Posterior cingulate gyrus (tissue), 11 donors: Measurements from ENCODE around the gene DAB2.
"Not testable (repeated sequence)": the region's sequence is repeated elsewhere in the genome, so short reads cannot be mapped to it uniquely, and the experiment has no call there.

Experiments
- DNase-seq, 10 donors: peaks; one replicate each; pipeline versions ENCODE4 v3.0.0 to v3.0.0-alpha.2; 2020 to 2021; ENCODE audit warnings: mixed read lengths in 3 of 10
- intact Hi-C: fragments of 100-400 bp; cut with DNase I; formaldehyde crosslinking; loops from one replicate; pipeline ENCODE4 v1.15.1; 2023

DAB2 gene

DNA sequence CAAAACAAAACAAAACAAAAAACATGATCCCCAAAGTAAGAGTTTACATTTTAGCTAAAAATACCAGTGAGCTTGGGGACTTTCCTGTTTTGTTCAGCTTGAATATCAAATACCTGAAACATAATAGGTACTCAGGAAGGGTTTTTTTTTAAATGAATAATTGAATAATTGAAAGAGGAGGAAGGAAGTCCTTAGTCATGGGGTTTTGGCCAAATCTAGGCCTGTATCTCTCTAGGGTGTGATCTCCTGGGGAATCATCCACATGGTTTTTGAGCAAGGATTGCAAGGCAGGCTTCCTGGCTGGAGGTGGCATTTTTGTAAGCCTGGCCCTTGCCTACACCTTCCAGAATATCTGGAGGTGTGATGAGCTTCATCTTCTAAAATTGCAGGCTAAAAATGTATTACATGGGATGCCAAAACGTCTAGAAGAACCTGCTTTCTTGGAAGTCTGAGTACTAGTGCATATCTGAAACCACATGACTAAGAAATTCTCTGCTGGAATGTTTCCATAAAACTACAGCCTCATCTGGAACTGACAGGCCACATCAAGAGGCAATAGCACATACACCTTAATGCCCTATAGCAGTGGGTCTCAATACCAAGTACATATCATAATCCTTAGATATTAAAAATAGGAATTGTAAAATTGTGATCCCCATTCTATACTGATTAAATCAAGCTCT, 70.9 kb downstream of the DAB2 start:
- DNase-seq = no peak
- intact Hi-C loops = no loop called here

DNA sequence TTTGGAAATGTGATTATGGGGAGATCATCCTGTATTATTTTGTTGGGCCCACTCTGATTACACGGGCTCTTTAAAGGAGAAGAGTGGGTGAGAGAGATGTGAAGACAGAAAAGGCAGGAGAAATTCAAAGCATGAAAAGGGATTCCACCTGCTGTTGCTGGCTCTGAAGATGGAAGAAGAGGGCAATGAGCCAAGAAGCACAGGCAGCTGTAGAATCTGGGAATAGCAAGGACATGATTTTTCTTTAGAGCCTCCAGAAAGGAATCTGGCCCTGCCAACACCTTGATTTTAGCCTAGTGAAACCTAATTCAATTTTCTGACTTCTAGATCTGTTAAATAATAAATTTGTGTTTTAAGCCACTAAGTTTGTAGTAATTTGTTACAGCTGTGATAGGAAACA, 71.8 kb downstream of the DAB2 start:
- intact Hi-C loops = no loop called here
- DNase-seq = no peak

GRCh38 chr5:39352170-39352569, 72.6 kb downstream of the DAB2 start:
- intact Hi-C loops = no loop called here

DNA sequence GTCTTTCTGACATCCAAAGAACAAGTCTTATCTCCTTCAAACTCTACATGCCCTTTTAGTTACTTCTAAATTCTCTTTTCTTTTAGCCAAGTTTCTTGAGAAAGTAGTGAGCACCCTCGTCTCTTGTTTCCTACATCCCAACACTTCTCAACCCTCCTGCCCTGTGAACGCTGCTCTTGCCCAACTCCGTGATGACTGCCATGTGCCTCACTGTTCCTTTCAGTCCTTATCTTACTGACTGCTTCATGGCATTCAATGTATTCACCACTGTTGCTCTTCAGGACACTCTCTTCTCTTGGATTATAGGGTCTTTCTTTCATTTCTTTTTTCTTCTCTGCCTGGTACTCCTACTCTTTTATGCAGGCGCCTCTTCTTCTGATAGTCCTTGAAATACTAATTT, 75.3 kb downstream of the DAB2 start:
- intact Hi-C loops = no loop called here
- DNase-seq = no peak

More at GRCh38 chr5:39352170-39352569, 72.6 kb downstream of the DAB2 start:
- no peak for DNase-seq

- DNase-seq = no peak
- intact Hi-C loops = no loop called here
Measured at GRCh38 chr5:39342460-39342859, 82.3 kb downstream of the DAB2 start.

DNA sequence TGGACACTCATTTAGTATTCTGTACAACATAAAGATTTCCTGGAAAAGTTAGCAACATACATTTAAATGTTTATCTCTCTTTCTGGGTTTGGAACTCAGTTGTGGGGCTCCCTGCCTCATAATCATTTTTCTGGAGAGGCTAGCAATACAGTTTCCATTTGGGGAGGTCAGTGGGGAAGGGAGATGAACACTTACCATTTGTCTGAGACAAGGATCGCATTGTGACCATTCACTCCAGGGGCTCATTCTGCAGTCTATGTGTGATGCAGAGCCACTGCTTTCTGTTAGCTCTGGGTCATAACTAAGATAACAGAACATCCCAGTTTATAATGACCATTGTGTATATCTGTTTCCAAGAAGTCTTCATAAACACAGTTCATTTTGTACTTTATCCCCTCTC, 82.9 kb downstream of the DAB2 start:
- intact Hi-C loops = no loop called here
- DNase-seq = no peak

GRCh38 chr5:39340506-39340905, 84.3 kb downstream of the DAB2 start:
- intact Hi-C loops = no loop called here
- DNase-seq = no peak

DNA sequence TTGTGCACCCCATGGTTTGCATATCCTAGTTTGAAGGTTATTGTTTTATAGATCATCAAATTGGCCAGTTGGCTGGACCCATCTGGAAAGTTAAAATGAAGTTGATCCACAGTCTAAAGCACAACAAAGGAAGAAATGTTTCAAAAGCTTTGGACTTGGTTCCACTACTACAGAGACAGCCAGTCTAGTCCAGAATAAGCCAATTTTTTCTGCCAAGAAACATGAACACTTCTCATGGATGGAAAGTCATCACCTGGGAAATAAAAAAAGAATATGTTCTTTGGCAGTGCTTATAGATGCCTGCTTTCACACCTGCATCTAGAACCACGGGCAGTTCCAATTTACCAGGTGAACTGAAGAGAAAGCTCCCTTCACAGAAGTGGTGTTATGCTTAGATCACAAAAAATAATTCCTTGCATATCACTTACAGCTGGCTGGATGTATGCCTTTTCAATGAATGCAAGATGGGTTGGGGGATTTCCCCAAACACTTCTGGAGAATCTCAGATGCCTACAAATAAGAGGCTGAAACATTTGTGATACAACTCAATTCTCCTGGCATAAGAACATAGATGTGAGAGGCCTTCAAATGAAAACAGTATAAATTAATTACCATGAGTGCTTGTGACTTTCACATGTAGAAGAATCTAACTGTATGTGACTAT, 87.4 kb downstream of the DAB2 start:
- intact Hi-C loops = no loop called here
- DNase-seq = no peak

DNA sequence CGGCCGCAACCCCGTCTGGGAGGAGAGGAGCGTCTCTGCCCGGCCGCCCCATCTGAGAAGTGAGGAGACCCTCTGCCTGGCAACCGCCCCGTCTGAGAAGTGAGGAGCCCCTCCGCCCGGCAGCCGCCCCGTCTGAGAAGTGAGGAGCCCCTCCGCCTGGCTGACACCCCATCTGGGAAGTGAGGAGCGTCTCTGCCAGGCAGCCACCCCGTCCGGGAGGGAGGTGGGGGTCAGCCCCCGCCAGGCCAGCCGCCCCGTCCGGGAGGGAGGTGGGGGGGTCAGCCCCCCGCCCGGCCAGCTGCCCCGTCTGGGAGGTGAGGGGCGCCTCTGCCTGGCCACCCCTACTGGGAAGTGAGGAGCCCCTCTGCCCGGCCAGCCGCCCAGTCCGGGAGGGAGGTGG, 90.5 kb downstream of the DAB2 start:
- intact Hi-C loops = not testable (repeated sequence)
- peak in 1 of 10 donors; percentile 51 for DNase-seq

DNA sequence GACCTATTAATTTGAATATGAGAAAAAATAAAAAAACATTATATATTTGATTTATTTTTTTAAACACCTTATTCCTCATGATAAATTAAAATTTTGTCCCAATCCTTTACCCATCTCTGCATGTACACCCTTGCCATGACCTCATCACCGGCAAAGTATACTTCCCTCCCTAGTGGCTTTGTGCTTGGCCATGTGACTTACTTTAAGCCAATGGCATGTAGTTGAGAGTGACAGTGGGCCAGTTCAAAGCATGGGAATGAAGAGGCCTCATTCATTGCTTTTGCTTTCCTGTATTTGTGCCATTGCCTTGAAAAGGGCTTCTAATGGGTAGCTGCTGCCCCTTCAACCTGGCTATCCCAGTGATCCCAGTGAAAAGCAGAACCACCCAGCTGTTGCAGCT, 91.7 kb downstream of the DAB2 start:
- no peak for DNase-seq
- intact Hi-C loops = no loop called here

DNA sequence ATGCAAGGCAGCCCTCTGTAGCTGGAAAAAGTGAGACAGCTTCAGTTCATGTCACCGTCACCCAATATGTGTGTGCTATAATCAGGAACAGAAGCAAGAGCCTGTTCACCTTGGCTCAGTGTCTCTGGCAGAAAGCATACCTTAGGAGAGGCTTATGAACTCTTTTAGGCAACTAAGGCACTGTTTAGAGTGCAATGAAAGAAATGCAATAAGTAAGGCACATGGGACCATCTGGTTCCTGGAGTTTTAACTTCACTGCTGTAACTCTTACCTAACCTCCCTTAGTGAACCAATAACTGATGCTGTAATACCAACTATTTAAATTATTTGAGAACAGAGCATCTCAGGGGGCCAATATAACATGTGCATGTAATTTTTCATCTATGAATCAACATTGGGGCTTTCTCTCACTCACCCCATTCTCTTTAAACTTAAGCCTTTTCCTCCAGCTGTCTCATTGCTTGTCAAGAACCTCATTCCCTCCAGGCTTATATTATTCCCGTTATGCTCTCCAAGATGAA, 92.9 kb downstream of the DAB2 start:
- intact Hi-C loops = no loop called here
- no peak for DNase-seq

DNA sequence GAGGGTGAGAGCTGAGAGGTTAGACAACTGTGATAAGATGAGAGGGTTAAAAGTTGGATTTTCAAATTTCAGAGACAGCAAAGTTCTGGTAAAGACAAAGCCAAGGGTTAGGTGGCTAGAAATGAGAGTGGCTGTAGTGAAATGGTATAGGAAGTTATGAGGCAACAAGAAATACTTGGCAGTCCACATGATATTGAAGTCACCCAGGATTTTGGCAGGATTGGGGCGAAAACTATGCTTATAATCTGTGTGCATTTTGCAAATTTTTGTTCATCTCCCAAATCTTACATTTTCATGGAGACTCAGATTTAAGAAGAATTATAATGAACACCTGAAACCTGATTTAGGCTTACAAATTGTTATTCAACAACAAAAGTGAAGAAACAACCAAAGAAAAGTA, 96.0 kb downstream of the DAB2 start:
- intact Hi-C loops = no loop called here

GRCh38 chr5:39323542-39323941, 101.2 kb downstream of the DAB2 start:
- intact Hi-C loops = no loop called here
- no peak for DNase-seq

More for the DNA sequence above, 96.0 kb downstream of the DAB2 start:
- DNase-seq = no peak
